GM18858 (cell line): ENCODE results near the gene EEA1.
A peak's percentile ranks its signal among the peaks of the same experiment; 100 is the strongest.

Source experiments
- ATAC-seq: cut with Tn5 transposase; IDR thresholded peaks from one replicate; pipeline ENCODE4 v1.9.1; 2021; ENCODE audit not compliant: unreplicated experiment

Gene EEA1

DNA sequence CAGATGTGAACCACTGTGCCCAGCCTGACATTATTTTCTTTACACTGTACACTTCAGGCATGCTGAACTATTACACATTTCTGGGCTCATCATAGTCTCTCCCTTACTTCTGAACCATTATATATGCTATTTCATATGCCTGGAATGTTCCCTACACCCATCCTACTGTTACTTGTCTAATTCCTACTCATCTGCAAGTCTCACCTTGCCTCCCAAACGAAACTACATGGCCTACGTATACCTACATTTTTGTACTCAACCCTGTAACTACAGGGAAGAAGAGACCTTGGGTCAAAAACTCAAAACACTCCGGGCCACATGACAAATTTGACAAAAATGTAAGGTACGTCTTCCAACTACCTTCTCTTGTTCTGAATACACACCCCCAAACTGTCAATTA lies 9.5 kb upstream of the EEA1 start:
- ATAC-seq = no peak

DNA sequence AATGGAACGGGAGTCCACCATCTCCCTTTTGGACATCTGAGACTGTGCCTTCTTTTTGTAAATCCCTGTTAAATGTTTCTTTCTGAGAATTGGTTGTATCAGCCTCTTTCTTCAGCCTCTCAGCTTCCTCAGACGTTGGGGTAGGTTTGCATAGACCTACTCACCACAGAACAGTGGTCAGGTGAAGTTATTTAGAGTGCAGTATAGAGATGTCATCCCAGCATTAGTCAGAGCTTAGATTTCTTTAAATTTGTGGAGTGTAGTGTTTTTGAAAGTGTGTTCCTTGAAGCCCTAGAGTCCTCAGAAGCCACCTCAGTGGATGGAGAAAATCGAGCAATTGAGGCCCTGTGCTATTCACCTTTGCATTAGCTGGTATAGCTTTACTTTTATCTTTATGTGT lies 8.9 kb upstream of the EEA1 start:
- peak; percentile 63 for ATAC-seq

DNA sequence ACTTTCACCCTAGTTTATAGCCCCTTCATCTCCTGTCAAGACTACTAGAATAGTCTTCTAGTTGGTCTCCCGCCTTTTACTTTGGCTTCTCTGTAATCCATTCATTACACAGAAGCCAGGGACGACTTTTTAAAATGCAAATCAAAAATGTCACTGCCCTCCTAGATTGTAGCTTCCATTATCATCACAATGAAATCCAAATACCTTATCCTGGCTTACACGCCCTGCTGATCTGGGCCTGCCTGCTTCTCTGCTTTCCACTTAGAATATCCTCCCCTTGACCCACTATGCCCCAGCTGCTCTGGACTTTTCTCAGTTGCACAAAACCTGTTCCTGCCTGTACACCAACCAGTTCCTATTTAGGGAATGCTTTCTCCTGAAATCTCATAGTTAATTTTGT lies 4.5 kb upstream of the EEA1 start:
- ATAC-seq = no peak

DNA sequence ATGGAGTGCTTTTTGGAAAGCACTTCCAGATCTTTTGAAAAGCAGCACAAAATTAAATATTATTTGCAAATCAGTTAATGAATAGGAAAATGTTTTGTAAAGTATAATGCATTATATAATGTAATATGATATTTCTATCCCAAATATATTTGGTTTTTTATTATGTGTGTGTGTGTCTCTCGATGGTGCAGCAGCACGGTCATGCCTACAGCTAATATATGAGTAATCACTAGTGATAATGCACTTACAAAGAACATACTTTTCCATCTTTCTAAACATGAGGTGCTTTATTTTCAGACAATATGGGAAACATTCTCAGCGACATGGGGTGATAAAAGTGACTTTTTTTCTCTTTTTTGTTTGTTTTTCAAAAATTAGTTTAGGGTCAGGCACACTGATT lies 1.3 kb upstream of the EEA1 start:
- no peak for ATAC-seq

DNA sequence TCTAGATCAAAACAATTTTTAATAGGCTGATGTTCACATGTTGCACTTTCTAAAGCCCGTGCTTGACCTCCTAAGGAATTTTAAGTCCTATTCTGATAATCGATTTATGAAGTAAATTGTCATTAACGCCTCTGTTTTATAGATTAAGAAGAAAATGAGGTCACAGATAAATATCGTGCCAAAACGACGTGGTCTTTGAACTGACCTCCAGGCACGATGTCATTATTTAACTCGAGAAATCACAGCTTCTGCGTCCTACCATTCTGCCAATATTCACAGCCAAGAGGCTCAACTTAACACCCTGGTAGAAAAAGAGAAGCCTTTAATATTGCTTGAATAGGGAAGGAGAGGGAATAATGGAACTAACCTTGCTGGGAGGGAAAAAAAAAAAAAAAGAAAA lies 888 bp upstream of the EEA1 start:
- no peak for ATAC-seq

DNA sequence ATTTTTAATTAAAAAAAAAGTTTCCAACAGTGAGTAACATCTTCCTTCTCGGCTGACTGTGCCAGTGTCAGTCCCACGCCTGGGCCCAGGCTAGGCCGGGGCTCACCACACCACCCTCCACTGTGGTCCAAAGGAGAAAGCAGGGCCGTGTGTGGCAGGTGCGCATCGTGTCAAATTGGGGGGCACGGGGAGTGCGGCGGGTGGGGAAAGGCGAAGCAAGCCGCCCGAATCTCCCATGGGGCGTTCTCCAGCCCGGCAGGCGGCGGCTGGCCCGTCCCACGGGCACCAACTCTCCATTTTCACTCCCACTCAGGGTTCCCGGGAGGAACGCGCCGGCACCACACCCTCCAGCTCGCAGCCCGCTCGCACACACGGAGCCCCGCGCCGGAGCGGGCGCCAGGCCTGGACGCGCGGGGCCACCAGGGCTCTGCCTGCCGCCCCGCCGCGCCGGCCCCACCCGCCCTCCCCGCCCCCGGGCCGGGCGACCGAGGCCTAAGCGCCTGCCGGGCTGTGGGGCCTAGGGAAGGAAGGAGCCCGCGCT lies 604 bp downstream of the EEA1 start:
- ATAC-seq = no peak

DNA sequence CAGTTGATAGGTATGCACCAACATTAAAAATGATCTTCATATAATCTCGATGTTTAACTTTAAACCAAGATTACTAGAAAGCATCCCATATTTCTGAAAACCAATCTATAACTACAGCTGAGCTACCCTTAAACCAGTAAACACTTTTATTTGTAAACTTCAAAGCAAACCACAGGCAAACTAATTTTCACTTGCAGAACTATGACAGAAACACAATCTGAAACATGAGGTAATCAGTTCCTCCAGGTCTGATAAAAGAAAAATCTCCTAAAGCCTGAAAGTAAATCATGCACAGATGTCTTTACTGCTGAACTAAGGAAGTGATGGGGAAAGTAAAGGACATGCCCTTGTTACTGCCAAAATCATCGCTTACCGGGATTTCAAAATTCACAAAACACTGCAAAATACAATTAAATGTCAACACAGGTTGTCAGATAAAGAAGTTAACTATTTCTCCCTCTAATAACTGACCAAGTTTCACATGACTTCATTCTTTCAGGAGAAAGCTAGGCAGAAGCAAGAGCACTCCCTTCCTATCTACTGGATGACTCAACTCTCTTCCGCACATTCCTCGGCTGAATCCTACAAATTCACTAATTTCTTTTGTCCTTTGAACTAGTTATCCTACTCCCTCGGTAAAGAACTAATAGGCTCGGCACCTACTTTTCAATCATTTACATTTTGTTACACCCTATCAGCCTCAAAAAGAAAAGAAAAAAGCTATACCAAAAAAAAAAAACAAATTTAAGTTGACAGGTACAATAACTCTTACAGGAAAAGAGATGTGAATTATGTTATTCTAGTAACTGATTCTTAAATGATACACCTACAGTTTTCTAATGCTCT lies 1.4 kb downstream of the EEA1 start:
- no peak for ATAC-seq

DNA sequence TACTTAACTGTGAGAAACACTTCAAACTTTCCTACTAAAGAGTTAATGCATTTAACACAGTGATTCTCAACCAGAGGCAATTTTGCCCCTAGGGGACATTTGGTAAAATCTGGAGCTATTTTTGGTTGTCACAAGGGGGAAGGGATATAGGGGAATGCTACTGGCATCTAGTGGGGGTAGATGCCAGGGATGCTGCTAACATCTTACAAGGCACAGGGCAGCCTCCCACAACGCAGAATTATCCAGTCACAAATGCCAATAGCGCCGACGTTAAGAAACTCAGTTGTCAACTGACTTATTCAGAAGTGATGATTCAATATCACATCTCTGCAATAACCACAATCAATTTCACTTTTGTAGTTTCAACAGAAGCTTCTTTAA lies 2.0 kb downstream of the EEA1 start:
- no peak for ATAC-seq

DNA sequence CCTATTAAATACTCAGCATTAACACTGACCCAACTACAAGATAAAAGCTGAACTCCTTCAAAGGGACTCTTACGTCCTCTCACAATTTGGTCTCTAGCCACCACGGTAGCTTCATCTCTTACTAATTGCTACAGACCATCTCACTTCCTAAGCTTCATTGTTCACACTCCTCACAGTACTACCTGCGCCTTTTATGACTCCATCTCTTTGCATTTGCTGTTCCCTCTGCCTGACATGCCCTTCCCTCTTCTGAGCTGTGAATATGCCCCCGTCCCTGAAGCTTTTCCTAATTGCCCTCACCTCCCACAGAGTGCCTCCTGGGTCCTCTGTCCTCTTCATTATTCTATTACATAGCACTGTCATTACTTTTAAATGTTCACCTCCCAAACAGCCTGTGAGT lies 2.5 kb downstream of the EEA1 start:
- ATAC-seq = no peak

DNA sequence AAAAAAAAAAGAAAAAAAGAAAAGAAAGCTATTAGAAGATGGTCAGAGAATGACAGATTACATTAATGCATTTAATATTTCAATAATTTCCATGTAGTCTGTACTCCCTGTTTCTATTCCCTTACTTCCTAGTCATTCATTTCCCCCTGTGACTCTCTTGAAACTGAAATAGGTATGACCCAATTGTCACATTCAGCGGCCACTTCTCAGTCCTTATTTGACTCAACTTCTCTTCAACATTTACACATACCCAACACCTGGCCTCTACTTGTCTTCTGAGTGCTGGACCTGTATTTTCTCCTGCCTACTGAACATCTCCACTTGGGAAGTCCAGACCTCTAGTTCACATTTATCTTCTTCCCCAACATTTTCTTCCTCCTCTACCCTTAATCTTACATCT lies 7.2 kb downstream of the EEA1 start:
- ATAC-seq = peak; percentile 95

DNA sequence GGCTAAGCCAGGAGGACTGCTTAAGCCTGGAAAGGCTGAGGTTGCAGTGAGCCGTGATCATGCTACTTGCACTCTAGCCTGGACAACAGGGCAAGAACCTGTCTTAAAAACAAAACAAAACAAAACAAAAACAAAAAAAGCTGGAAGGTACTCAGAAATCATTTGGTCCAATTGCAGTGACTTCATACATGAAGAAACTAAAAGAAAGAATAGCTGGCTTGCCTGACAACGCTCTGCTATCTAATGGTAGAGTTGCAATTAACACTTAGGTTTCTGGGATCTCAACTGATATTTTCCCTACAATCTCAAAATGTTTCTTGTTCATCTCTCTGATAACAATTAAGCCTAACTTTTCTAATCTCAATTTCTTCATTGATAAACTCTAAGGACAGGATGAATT lies 13.7 kb downstream of the EEA1 start:
- ATAC-seq = no peak

DNA sequence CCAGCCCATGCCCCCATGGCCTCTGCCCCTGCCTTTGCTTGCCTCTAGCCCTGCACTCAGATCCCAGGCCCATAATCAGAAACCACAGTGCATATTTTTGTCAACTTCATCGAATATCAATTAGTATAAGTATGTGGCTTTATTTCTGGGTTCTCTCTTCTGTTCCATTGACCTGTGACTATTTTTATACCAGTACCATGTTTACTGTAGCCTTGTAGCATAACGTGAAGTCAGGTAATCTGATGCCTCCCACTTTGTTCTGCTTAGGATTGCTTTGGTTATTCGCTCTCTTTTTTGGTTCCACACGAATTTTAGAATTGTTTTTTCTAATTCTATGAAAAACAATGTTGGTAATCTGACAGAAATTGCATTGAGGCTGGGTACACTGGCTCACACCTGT lies 14.9 kb downstream of the EEA1 start:
- ATAC-seq = no peak

DNA sequence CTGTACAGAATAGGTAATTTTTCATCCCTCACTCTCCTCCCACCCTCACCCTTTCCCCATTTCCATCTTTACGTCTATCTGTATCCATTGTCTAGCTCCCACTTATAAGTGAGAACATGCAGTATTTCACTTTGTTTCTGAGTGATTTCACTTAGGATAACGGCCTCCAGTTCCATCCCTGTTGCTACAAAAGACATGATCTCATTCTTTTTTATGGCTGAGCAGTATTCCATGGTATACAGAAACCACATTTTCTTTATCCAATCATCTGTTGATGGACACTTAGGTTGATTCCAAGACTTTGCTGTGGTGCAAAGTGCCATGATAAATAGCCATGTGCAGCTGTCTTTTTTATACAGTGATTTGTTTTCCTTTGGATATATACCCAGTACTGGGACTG lies 16.4 kb downstream of the EEA1 start:
- no peak for ATAC-seq

DNA sequence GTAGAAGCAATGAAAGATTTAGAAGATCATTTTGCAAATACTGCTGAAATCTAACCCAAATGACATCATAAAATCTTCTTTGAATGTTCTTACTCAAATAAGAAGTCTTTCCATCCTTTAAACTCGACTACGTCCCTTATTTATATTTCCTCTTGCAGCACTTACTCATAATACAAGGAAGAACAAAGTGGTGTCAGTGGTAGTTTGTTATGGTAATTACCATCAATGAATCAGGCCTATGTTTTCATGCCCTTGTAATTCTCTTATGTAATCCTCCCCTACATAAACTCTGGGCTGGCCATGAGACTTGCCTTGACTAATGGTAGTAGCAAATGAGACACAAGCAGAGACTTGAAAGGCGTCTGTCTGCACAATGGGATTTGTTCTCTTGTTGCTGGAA lies 17.0 kb downstream of the EEA1 start:
- ATAC-seq = no peak

DNA sequence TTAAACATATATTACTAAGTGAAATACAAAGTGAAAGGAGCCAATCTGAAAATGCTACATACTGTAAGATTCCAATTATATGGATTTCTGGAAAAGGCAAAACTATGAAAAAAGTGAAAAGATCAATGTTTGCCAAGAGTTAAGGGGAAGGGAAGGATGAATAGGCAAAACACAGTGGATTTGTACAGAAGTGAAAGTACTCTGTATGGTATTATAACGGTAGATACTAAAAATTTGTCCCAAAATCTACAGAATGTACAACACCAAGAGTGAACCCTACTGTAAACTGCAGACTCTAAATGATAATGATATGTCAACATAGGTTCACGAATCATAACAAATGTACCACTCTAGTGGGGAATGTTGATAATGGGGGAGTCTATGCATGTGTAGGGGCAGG lies 17.8 kb downstream of the EEA1 start:
- no peak for ATAC-seq

DNA sequence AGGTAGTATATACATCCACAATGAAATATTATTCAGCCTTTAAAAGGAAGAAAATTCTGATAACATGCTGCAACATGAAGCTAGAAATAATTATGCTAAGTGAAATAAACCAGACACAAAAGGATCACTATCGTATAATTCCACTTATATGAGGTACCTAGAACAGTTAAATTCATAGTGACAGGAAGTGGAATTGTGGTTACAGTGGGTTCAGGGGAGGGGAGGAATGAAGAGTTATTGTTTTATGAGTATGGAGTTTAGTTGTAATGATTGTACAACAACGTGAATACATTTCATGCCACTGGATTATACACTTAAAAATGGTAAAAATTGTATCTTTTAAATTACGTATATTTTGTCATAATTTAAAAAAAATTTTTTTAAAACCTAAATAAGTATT lies 21.0 kb downstream of the EEA1 start:
- no peak for ATAC-seq

DNA sequence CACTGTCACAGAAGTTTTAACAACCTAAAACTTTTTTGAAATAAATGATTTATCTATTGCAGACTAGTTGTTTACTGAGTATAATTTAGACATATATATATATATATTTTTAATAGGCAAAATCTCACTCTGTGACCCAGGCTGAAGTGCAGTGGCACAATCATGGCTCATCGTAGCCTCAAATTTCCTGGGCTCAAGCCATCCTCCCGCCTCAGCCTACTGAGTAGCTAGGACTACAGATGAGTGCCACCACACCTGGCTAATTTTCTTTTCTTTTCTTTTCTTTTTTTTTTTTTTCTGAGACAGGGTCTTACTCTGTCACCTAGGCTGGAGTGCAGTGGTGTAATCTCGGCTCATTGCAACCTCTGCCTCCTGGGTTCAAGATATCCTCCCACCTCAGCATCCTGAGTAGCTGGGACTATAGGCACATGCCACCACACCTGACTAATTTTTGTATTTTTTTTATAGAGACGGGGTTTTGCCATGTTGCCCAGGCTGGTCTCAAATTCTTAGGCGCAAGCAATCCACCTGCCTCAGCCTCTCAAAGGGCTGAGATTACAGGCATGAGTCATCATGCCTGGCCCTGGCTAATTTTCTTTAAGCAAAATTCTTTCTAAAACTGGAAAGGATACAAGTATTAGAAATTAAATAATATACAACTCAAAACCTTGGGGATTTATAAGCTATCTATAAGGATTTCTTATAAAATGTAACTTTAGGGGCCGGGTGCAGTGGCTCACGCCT lies 23.1 kb downstream of the EEA1 start:
- ATAC-seq = no peak

DNA sequence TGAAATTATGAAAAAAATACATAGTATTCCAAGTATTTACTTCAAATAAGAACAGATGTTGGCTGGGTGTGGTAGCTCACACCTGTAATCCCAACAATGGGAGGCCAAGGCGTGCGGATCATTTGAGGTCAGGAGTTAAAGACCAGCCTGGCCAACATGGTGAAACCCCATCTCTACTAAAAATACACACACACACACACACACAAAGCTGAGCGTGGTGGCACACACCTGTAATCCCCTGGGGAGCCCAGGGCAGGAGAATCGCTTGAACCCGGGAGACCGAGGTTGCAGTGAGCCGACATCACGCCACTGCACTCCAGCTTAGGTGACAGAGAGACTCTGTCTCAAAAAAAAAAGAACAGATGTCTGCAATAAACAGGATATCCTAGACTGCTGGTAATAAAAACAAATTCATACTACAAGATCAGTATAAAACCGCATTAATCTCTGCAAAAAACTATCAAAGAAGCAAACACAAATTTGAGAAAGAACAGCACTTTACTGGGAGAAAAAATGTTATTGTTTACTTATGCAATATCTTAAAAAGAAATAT lies 23.8 kb downstream of the EEA1 start:
- no peak for ATAC-seq

DNA sequence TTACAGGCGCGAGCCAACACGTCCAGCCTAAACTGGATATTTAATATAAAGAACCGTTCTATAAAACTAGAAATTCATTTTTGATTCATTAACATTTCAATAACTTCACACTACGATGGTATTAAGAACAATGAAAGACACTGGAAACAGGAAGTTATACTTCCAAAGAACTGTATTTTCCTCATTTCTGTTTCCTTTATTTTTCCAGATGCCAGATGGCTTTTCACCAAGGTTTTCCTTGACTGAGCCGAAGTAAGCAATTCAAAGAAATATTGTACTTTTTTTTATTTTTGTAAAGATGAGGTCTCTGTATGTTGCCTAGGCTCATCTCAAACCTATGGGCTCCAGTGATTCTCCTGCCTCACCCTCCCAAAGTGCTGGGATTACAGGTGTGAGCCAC lies 28.2 kb downstream of the EEA1 start:
- no peak for ATAC-seq

DNA sequence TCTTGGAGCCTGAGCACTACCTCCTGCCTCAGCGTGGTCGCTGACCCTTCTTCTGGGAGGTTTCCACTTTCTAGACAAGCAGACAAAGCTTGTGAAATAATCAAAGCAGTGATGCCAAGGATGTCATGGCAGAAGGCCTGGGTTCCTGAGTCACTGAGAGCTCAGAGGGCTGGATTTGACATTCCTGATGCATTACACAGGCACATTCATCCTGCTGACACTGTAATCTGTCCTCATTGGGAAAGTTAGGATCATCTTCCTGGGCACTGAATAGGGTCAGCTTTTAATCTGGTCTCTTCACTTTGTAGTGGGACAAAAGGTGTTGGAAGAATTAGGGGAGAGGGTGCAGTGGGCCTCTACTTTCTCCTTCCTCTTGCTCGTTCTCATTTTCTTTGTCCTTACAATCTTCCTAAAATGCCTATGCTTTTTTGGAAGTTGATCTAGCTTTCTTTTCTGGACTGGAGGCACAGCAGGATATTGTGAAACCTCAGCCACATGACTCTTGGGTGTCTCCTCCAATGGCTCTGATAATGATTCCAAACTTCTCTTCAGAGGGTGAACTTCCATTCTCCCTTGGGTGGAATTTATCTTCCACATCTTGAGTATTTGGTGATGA lies 29.6 kb downstream of the EEA1 start:
- ATAC-seq = no peak

DNA sequence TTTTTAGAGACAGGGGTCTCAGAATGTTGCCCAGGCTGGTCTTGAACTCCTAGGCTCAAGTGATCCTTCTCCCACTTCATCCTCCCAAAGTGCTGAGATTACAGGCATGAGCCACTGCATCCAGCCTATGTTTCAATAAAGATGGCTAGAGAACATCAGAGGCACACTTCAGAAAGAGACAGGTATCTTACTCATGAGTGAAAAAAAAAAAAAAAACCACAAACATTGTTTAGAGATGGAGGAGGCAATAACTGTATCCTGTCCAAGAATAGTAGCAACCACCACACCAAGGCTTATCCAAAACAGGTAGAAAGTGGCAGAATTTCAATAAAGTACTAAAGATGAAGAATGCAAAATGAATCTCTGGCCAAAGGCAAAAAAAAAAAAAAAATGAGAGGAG lies 30.3 kb downstream of the EEA1 start:
- ATAC-seq = no peak

DNA sequence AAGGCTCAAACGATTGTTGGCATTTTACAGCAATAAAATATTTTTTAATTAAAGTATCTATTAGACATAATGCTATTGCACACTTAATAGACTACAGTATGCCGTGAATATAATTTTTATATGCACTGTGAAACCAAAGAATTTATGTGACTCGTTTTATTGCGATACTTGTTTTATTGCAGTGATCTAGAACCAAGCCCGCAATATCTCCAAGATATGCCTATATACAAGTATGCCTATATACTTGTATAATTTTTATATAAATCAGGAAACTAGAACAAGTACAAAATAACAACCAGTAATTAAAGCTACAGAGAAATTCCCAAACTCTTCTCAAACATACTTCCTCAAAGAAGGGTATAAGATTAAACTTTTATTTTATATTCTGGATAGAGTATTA lies 31.3 kb downstream of the EEA1 start:
- ATAC-seq = no peak
